ENCODE results near the gene FXYD5.

Gene FXYD5

DNA sequence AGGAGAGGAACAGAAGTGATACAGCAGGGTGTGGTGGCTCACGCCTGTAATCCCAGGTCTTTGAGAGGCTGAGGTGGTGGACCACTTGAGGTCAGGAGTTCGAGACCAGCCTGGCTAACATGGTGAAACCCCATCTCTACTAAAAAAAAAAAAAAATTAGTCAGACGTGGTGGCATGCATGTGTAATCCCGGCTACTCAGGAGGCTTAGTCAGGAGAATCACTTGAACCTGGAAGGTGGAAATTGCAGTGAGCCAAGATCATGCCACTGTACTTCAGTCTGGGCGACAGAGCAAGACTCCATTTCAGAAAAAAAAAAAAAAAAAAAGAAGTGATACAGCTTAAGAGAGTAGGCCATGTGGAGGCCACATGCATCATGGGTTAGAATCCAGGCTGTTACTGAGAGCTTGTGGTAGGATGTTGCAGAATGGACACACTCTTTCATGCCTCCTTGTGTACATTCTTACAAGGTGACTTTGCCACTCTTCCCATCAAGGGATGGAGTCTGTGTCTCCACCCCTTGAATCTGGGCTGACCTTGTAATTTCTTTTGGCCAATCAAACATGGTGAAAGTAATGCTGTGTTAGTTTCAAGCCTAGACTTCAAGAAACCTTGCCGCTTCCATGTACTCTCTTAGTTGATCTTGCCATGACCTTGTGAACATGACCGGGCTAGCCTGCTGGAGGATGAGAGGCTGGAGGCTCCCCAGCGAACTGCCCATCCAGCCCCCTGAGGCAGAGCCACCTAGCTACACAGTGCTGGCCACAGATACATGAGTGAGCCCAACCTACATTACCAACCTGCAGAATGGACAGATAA, 61.7 kb downstream of the FXYD5 start:
- no peak for DNase-seq (ENCODE audit: low read depth)

GRCh38 chr19:35216833-35217648, 62.5 kb downstream of the FXYD5 start:
- DNase-seq (ENCODE audit: low read depth) = no peak

DNA sequence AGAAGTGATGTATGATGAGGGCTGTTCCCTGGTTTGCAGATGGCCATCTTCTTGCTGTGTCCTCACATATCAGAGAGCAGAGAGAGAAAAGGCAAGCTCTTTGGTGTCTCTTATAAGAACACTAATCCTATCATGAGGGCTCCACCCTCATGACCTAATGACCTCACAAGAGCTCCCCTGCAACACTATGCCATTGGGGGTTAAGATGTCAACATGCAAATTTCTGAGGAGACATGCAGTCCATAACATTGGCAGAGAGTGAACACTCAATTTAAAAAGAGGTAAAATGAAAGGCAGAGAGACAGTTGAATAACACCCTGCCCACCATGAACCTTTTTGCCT, 63.1 kb downstream of the FXYD5 start:
- DNase-seq (ENCODE audit: low read depth) = no peak

DNA sequence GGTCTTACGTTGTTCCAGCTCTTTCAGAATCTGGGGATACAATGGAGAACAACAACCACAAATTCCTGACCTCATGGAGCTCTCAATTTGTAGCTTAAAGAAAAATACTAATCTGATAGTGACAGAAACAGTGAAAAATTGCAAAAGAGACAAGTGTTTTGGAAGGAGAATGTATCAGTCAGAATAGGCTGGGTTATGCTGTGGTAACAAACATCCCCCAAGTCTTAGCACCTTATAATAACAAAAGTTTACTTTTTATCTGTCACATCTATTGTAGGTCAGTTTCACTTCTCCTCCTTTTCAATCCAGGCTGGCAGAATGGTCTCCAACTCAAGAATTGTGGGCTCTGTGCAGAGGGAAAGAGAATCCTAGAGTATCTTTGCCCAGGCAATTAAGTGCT, 64.5 kb downstream of the FXYD5 start:
- DNase-seq (ENCODE audit: low read depth) = no peak
